Breast epithelium (tissue), 4 donors: ENCODE measurements around the gene SH2D7. TPM values are rescaled to one million over a fixed set of nuclear protein-coding genes. Genes with fewer than 3 reads are reported as not detected.

Source experiments
- DNase-seq, 2 donors: peaks; one replicate each; pipeline ENCODE4 v3.0.0-alpha.2; 2019; ENCODE audit warnings: low spot score in 2 of 2
- H3K27ac ChIP-seq, 2 donors: fragments of 200-600 bp; sonication (generic) in 1 of 2; one replicate each; pipeline ENCODE4 v1.5.1; 2016 to 2019; ENCODE audit warnings: mild to moderate bottlenecking in 1 of 2
- H3K27me3 ChIP-seq, 2 donors: fragments of 200-600 bp; sonication (generic) in 1 of 2; one replicate each; pipeline versions ENCODE4 v1.5.1 to v1.6.0; 2017 to 2019; ENCODE audit warnings: control low read depth in 1 of 2, mild to moderate bottlenecking in 1 of 2
- H3K36me3 ChIP-seq: fragments of 200-600 bp; one replicate; pipeline ENCODE4 v1.5.1; 2019
- H3K4me1 ChIP-seq, 2 donors: fragments of 200-600 bp; sonication (generic); one replicate each; pipeline ENCODE4 v1.5.1; 2016 to 2019; ENCODE audit warnings: control low read depth in 1 of 2
- H3K4me3 ChIP-seq, 3 donors: fragments of 200-600 bp; sonication (generic); 1 replicate in 2 of 3; 2 replicates in 1 of 3; pipeline ENCODE4 v1.5.1; 2016 to 2019; ENCODE audit warnings: mild to moderate bottlenecking in 3 of 3, moderate library complexity in 2 of 3
- H3K9me3 ChIP-seq, 2 donors: fragments of 200-600 bp; sonication (generic) in 1 of 2; one replicate each; pipeline ENCODE4 v1.5.1; 2016 to 2019; ENCODE audit warnings: control low read depth in 1 of 2
- POLR2A ChIP-seq: fragments of 450-650 bp; IDR thresholded peaks from one replicate; pipeline ENCODE4 v1.6.1; 2016; ENCODE audit warnings: antibody characterized with exemption, mild to moderate bottlenecking, moderate library complexity
- POLR2AphosphoS5 ChIP-seq, 3 donors: sonication (generic); formaldehyde crosslinking; IDR thresholded peaks; one replicate each; pipeline ENCODE4 v1.6.1; 2017; ENCODE audit warnings: antibody characterized with exemption in 3 of 3
- intact Hi-C: fragments of 100-400 bp; cut with DNase I; formaldehyde crosslinking; loops from one replicate; pipeline ENCODE4 v1.15.1; 2023; ENCODE audit warnings: low total_unique reads
- total RNA-seq, 3 donors: library from RNA; depleted of rRNA; stranded (reverse); fragments of >200 nt; gene quantifications; one replicate each; pipeline ENCODE4 v1.1.0, GENCODE V29; 2016
- TF ChIP-seq, protein P1 (sequence below), 3 donors: fragments of 450-650 bp; IDR thresholded peaks; one replicate each; pipeline ENCODE4 v1.5.1; 2016 to 2017; ENCODE audit warnings: antibody characterized with exemption in 3 of 3, mild to moderate bottlenecking in 3 of 3, moderate library complexity in 3 of 3

Gene SH2D7
- total RNA-seq, 3 donors from 2014 or later, result not detected

DNA sequence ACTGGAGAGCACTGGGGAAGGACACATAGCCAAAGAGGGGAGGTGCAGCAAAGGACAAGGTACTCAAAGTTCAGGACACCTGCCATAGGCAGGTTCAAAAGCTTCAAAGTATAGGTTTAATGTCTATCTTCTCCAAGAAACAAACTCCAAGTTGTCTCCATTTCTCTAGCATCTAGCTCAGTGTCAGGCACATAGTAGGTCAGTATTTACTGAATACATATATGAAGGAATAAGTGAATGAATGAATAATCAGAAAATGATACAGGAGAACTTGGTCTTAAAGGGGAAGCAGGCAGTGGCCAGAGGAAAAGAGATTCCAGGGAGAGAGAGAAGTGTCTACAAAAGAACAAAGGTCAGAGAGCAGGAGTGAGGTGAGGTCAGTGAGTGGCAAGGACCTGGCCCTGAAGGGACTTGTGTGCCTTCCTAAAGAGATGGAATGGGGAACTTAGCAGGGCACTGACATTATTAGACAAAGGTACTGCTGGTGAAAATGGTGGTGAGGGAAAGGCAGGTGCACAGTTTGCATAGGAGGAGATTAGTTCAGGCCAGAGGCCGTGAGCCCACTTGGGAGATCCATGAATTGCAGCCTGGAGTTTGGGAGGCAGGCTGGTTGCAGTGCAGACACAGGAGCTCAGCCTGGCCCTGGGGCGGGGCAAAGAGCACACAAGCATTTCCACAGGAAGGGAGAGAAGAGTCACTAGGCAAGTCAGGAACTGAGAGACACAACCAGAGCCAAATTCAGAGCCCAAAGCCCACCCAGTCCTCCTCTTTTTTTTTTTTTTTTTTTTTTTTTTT is 36.2 kb upstream of the SH2D7 start:
- TF ChIP-seq, protein P1, sequence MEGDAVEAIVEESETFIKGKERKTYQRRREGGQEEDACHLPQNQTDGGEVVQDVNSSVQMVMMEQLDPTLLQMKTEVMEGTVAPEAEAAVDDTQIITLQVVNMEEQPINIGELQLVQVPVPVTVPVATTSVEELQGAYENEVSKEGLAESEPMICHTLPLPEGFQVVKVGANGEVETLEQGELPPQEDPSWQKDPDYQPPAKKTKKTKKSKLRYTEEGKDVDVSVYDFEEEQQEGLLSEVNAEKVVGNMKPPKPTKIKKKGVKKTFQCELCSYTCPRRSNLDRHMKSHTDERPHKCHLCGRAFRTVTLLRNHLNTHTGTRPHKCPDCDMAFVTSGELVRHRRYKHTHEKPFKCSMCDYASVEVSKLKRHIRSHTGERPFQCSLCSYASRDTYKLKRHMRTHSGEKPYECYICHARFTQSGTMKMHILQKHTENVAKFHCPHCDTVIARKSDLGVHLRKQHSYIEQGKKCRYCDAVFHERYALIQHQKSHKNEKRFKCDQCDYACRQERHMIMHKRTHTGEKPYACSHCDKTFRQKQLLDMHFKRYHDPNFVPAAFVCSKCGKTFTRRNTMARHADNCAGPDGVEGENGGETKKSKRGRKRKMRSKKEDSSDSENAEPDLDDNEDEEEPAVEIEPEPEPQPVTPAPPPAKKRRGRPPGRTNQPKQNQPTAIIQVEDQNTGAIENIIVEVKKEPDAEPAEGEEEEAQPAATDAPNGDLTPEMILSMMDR (IDR thresholded peaks at IDR 0.05), result no peak
- TF ChIP-seq POLR2A (no peak), POLR2AphosphoS5 (IDR thresholded peaks at IDR 0.05) (no peak)
- no peak overlapping the region for H3K4me3 ChIP-seq
- DNase-seq, result no peak
- H3K36me3 ChIP-seq, result no peaks in the 10 kb centered on the region
- peak overlapping the region; percentile 73 to 89 for H3K27ac ChIP-seq
- H3K9me3 ChIP-seq, result no peaks in the 10 kb centered on the region
- intact Hi-C loops, result no loop called here
- H3K27me3 ChIP-seq, result no peaks in the 10 kb centered on the region
- peaks cover 0 to 9% of the 10 kb centered on the region in 2 donors for H3K4me1 ChIP-seq

DNA sequence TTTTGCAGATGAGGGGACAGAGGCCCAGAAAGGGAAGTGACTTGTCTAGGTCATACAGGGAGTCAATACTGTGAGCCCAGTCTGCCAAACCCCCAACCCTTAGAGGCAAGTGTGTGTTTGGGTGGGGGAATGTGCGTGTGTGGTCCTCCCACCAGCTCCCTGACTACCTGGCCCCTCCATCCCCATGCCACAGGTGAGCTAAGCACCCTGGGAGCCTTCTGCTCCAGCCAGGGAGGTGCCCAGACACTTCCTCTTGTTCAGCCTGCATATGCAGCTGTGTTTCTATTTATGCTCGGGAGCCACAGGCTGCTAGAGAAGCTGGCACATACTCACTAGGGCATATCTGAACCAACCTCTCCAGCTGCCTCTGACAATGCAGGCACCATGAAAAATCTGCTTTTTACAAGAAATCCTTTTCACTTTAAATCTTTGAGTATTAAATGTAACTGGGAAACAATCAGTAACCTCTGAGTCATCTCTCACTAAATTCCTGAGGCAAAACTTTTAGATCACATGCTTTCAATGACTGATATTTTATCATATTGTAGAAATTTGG is 35.6 kb upstream of the SH2D7 start:
- Histone ChIP-seq H3K4me3 (no peak overlapping the region), H3K36me3 (no peaks in the 10 kb centered on the region), H3K27ac (peak overlapping the region; percentile 73 to 89), H3K4me1 (peaks cover under 1 to 9% of the 10 kb centered on the region in 2 donors), H3K9me3 (no peaks in the 10 kb centered on the region), H3K27me3 (no peaks in the 10 kb centered on the region)
- TF ChIP-seq, protein P1 (IDR thresholded peaks at IDR 0.05), result no peak
- TF ChIP-seq POLR2AphosphoS5 (IDR thresholded peaks at IDR 0.05) (no peak), POLR2A (no peak)
- DNase-seq, result no peak
- intact Hi-C loops, result no loop called here

GRCh38 chr15:78057803-78058202 is 34.6 kb upstream of the SH2D7 start:
- TF ChIP-seq, protein P1 (IDR thresholded peaks at IDR 0.05), result no peak
- TF ChIP-seq POLR2A (no peak), POLR2AphosphoS5 (IDR thresholded peaks at IDR 0.05) (no peak)
- no peaks in the 10 kb centered on the region for H3K27me3 ChIP-seq
- no peak overlapping the region for H3K4me3 ChIP-seq
- H3K27ac ChIP-seq, result peak overlapping the region; percentile 73 to 89
- DNase-seq, result no peak
- peaks cover 2 to 9% of the 10 kb centered on the region in 2 donors for H3K4me1 ChIP-seq
- H3K9me3 ChIP-seq, result no peaks in the 10 kb centered on the region
- no peaks in the 10 kb centered on the region for H3K36me3 ChIP-seq
- intact Hi-C loops, result no loop called here

GRCh38 chr15:78058401-78058935 is 33.9 kb upstream of the SH2D7 start:
- H3K27ac ChIP-seq, result peak overlapping the region; percentile 73 to 89
- DNase-seq, result no peak
- TF ChIP-seq POLR2A (no peak), POLR2AphosphoS5 (IDR thresholded peaks at IDR 0.05) (no peak)
- TF ChIP-seq, protein P1 (IDR thresholded peaks at IDR 0.05), result no peak
- H3K27me3 ChIP-seq, result no peaks in the 10 kb centered on the region
- no peak overlapping the region for H3K4me3 ChIP-seq
- H3K9me3 ChIP-seq, result no peaks in the 10 kb centered on the region
- H3K4me1 ChIP-seq, result peaks cover 2 to 9% of the 10 kb centered on the region in 2 donors
- H3K36me3 ChIP-seq, result no peaks in the 10 kb centered on the region
- intact Hi-C loops, result no loop called here
